H7 (cell line): Measurements from ENCODE around the gene DDX39B. TPM values are rescaled to one million over a fixed set of nuclear protein-coding genes. Genes with fewer than 3 reads are reported as not detected.

Experiments
- DNase-seq: peaks from one replicate; pipeline ENCODE4 v3.0.0; 2012
- H3K27me3 ChIP-seq: 2 replicates; pipeline ENCODE4 v1.6.0; 2011; ENCODE audit warnings: mild to moderate bottlenecking, low read length; ENCODE audit not compliant: control insufficient read depth, insufficient read depth
- H3K36me3 ChIP-seq: replicated peaks from 2 replicates; pipeline ENCODE4 v1.5.1; 2011; ENCODE audit warnings: low read length; ENCODE audit not compliant: control insufficient read depth, insufficient read depth
- H3K4me3 ChIP-seq: 2 replicates; pipeline ENCODE4 v1.5.1; 2011; ENCODE audit warnings: low read depth, mild to moderate bottlenecking, control low read depth, low read length, moderate library complexity; ENCODE audit not compliant: insufficient read depth
- total RNA-seq: library from RNA; depleted of rRNA; stranded (reverse); fragments of >200 nt; shearing (Covaris generic); gene quantifications from 2 replicates; pipeline ENCODE4 v1.2.3, GENCODE V29; 2014

DDX39B gene
- total RNA-seq, 1 experiment from 2014 or later = 872 TPM

DNA sequence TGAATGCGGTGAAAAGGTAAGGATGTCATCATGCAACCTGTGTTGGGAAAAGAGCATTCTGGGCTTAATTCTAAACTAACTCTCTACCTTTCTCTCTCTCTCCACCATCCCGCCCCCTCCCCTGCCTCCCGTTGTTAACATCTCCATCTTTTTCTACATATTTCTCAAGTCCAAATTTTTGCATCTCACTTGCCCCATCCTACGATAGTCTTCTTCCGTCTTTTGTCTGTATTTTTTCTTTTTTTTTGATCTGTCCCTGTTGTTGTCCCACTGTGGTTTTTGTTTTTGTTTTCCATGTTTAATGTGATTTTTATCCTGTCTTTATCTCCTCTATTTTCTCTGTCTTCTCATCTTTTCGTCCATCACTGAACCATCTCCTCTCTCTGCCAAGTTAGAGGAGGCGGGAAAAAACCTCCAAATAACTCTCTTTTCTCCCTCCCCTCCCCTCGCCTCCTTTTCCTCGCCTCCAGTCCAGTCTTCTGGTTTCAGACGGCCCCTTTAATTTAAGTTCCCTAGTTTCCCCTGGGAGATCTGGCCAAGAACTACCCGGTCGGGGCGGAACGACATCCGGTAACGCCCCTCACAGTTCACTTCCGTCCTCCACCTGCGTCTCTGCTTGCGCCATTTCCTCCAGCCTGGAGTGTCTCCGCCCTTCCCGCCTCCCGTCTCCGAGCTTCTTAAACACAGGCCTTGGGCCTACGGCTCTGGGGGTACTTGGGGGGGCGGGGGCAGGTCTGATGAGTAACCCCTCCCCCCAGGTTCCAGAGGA lies 5.3 kb upstream of the DDX39B start, which contains the start of gene NFKBIL1:
Gene NFKBIL1, plus strand, starts transcription at position 651 of the 769 bp plus-strand sequence. Its CDS starts 87 bp downstream, at position 738.
- Histone ChIP-seq H3K36me3 (peaks cover 4% of the 10 kb centered on the region), H3K27me3 (no peaks in the 10 kb centered on the region), H3K4me3 (peak within 1 kb of the TSS; percentile 58)
- DNase-seq = peak; percentile 92

DNA sequence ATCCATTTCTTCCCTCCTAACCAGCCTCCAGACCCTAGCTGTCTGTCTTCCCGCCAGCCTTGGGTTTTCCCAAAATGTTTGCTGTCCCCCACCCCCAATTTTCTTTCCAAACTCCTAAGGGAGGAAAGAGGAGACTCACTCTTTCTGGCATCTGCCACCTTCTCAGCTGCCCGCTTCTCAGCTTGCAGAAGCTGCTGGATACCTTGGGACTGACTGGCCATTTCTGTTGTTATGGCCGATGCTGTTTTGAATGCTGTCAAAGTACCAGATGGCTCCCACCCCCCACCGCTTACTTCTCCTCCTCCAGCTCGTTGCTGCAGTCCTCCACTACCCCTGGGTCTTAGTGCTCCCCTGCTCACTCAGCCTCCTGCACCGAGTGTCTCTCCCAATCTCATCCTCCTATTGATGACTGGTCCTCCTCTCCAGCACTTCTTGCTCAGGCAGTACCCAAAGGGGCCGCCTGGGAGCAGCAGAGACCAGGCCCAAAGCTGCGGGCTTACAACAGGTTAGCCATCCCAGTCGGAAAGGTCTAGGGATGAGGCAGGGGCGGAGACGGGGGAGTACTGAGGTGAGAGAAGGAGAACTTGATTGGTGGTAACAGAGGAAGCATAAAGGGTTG lies 4.6 kb upstream of the DDX39B start, which contains the start of gene ATP6V1G2:
Gene ATP6V1G2, minus strand, starts transcription at position 270 of the 619 bp plus-strand sequence. Its CDS starts 49 bp downstream, at position 221.
- H3K4me3 ChIP-seq = peak within 1 kb of the TSS; percentile 58
- peaks cover 4% of the 10 kb centered on the region for H3K36me3 ChIP-seq
- no peaks in the 10 kb centered on the region for H3K27me3 ChIP-seq
- peak; percentile 86 for DNase-seq

DNA sequence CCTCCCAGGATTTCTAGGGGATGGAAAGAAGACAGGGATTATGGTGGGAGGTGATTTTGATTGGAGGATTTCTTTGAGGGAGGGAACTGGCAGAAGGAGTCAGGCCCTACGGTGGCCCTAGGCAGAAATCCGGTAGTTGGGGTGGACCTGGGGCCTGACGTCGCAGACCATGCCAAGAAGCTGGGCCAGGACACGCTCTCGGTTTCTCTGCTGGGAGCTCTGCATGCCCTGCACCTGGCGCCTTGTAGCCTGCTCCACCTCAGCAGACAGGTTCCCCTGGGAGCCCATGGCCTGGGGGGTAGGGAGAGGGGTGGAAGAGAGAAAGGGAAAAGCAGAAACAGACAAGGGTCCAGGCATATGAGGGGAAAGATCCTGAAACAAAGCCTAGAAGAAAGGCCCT lies 3.5 kb upstream of the DDX39B start:
- Histone ChIP-seq H3K36me3 (peaks cover 5% of the 10 kb centered on the region), H3K4me3 (no peak overlapping the region), H3K27me3 (no peaks in the 10 kb centered on the region)
- no peak for DNase-seq

DNA sequence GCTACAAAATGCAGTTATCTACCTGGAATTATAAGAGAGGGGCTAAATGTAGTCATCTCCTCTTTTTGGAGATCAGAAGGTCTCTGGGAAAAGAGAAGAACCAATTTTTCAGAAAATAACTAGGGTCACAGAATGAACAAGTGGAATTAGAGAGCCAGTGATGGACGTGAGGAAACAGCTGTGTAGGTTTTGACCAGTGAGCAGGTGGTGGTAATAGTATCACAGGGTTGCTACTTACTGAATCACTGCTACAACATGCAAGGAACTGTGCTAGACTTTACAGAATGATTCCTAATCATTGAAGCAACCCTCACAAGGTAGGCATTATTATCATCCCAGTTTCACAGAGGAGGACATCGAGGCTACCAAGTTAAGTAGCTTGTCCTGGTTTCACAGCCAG lies 2.9 kb upstream of the DDX39B start:
- DNase-seq = no peak
- no peak overlapping the region for H3K4me3 ChIP-seq
- H3K36me3 ChIP-seq = peaks cover 11% of the 10 kb centered on the region
- H3K27me3 ChIP-seq = no peaks in the 10 kb centered on the region

DNA sequence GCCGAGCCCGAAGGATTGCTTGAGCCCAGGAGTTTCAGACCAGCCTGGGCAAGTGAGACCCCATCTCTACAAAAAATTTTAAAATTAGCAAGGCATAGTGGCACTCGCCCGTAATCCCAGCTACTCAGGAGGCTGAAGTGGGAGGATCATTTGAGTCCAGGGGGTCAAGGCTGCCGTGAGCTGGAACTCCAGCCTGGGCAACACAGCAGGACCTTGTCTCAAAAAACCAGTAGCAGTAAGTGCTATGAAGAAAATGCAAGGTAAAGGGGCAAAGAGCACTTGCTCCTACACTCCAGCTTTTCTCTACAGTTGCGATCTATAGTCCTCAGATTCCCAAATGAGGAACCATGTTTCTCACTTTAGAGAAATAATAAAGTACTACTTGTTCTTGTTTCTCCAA lies 1.8 kb upstream of the DDX39B start:
- no peak overlapping the region for H3K4me3 ChIP-seq
- no peak for DNase-seq
- no peaks in the 10 kb centered on the region for H3K27me3 ChIP-seq
- H3K36me3 ChIP-seq = peaks cover 19% of the 10 kb centered on the region

DNA sequence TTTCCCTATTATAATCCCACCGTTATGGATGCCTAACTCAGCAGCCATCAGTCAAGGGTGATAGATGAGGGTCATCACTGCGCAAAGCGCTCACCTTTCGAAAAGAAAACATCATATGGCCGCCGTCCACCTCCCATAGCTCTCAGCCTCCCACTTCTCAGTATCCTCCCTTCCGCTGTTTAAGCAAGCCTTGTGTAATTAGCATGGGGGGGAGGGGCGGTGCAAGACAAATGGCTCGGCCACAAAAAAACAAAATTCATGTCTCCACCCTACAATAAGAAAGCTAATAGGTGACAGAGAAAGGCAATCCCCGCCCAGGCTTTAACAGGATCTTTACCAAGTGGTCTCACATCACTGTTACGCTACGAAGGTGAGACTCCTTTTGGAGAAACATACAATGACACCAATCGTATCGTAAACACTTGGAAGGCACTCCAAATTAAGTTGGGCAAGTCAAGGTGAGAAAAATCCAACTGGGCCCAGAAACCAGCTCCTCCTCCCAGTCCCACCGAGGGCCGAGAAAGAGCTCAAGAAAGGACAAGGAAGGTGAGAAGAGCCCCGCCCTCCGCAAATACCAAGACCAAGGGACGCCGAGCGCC lies 645 bp downstream of the DDX39B start:
- peak; percentile 54 for DNase-seq
- Histone ChIP-seq H3K4me3 (peak overlapping the region; percentile 93), H3K36me3 (peaks cover 36% of the 10 kb centered on the region), H3K27me3 (no peaks in the 10 kb centered on the region)

DNA sequence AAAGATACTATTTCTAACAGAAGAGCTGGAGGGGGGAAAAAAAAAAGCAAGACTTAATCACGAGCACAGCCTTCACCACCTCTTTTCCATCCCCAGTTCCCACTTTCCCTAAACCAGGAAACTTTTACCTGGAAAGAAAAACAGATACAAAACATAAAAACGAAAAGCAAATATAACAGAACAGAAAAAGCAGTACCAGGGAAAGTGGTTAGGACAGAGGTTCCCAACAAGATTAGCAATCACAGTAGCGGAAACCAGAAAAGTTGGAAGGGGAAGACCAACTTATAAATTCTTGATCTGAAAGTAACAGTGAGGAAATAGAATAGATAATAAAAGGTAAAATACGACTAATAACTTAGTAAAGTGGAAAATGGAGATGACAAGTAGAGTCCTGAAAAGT lies 1.2 kb downstream of the DDX39B start:
- DNase-seq = no peak
- peak overlapping the region; percentile 93 for H3K4me3 ChIP-seq
- peaks cover 41% of the 10 kb centered on the region for H3K36me3 ChIP-seq
- no peaks in the 10 kb centered on the region for H3K27me3 ChIP-seq

DNA sequence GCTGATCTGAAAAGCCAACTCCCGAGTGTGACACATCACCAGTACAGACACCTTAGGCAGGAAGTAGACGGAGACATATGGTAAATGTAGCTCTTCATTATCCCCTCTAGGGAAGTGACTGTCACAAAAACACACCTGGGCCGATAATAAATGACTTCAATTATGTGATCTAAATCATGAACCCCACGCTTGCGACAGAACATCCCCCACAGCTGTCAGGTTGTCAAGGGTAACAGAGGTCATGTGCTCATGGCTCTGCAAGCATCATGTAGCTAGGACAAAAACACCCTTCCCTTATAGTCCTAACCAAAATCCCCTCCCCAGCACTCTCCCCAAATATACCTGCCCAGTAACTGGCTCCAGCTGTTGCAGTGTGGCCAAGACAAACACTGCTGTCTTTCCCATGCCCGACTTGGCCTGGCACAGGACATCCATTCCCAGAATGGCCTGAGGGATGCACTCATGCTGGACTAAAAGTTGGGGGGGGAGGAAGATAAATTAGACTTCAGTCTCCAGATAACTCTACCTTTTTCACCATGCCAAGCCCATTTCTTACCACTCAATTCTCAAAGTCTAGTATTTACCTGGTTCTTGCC lies 2.9 kb downstream of the DDX39B start:
- Histone ChIP-seq H3K27me3 (no peaks in the 10 kb centered on the region), H3K36me3 (peaks cover 56% of the 10 kb centered on the region), H3K4me3 (no peak overlapping the region)
- no peak for DNase-seq

DNA sequence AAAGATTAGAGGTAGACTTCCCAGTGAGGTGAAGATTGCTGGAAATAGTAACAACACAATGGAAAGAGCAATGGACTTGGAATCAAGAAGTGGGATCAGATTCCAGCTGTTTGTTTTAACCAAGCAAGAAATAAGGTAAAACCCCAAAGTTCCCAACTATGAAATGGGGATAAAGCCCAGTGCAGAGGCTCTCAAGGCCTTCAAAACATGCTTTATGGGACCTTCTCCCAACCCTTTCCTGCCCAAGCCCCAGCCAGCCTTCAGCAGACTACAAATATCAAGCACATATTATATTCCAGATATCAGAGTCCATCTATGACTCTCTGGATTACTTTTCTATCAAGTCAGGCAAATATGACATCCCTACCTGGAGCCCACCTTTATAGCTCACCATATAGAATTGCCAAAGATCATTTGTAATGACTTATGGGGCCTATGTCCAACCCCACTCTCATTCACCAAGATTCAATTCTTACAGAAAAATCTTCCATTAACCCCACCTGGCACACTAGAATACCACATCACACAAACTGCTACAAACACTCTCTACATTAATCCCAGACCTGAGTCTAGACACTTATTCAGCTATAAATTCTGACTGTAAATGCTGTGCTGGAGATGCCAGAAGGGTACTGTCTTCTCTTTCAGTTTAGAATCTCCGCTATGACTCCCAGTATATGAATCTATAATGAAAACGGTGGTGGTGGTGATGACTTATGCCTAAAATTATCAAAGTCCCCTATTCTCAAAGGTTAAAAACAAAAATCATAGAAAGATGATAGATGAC lies 6.1 kb downstream of the DDX39B start:
- H3K27me3 ChIP-seq = no peaks in the 10 kb centered on the region
- peaks cover 82% of the 10 kb centered on the region for H3K36me3 ChIP-seq
- no peak for DNase-seq
- no peak overlapping the region for H3K4me3 ChIP-seq

DNA sequence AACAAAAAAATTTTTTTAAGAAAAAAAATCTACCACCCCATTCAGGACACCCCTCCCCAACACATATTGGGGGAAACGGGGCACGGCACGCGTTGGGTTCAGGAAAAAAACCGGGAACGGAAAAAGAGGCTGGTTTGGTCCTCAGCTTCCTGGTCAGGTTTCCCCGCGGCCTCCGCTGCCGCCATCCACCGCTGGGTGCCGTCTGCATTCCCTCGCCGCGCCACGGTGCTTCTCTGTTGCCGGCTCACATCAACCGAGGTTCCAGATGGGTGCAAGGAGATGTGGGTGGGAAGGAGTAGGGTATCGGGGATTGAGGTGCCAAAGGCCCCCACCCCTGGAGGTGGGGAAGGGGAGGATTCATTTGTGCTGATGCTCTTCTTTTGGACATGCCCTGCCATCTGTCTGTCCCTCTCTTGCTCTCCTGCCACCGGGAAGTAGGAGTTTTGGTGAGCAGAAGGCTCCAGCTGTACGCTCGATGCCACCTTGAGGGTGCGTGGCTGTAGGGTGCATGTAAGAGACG lies 7.2 kb downstream of the DDX39B start:
- Histone ChIP-seq H3K4me3 (no peak overlapping the region), H3K27me3 (no peaks in the 10 kb centered on the region), H3K36me3 (peaks cover 80% of the 10 kb centered on the region)
- DNase-seq = no peak

DNA sequence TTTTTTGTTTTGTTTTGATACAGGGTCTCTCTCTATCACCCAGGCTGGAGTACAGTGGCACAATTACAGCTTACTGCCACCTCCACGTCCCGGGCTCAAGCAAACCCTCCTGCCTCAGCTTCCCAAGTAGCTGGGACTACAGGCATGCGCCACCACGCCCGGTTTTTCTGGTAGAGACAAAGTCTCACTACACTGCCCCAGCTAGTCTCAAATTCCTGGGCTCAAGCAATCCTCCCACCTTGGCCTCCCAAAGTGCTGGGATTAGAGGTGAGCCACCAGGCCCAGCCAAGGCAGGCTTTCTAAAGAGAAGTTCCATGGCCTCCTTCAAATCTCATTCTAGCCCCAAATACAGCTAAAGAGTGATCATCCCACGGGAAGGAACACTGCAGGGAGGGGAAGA lies 7.8 kb downstream of the DDX39B start:
- DNase-seq = no peak
- Histone ChIP-seq H3K27me3 (no peaks in the 10 kb centered on the region), H3K4me3 (no peak overlapping the region), H3K36me3 (peaks cover 74% of the 10 kb centered on the region)

DNA sequence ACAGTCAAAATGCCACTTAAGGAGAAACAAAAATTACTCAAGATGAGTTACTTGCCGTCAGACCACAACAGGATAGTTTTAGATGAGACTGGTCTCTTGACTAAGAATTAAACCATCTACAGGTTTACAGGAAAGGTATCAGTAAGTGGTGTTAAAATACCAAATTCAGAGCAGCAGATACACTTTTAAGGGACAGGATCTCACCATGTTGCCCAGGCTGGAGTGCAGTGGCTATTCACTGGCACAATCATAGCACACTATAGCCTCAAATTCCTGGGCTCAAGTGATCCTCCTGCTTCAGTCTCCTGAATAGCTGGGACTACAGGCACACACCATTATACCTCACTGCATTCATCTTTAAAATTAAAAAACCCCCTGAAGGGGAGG lies 8.4 kb downstream of the DDX39B start:
- no peak for DNase-seq
- Histone ChIP-seq H3K27me3 (no peaks in the 10 kb centered on the region), H3K36me3 (peaks cover 69% of the 10 kb centered on the region), H3K4me3 (no peak overlapping the region)

DNA sequence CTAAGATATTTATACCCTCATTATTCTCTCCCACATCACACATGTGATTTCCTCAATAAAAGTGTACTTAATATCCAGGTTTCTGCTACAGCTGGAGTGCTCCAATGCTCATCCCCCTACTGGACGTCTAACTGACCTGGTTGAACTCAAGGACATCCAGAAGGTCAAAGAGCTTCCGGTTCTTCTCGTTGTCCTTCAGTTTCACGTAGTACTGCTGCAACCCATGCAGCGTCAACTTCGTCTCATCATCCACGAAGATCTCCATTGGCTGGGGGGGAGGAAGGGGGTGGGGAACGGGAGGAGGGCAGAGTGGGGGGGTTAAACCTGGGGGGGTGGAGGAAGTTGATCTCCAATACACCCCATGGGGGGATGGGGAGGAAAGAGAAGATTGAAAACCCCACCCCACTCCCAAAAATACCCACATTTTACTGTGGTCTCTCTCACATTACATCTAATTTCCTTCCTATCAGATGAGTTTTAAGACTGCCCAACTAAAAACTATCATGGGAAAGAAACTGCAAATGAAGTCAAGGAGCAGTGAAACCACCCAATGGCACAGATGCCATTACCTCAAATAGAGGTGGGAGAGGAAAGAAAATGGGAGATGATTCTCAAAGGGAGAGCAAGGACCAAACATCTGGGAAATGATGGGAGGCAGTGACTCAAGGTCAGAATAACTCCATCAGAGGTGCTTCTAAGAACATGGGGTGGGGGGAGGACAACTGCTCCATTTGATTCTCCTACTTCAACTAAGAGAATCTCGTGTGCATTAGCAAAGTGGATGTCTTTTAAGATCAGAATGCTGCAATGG lies 9.0 kb downstream of the DDX39B start:
- no peak for DNase-seq
- H3K4me3 ChIP-seq = no peak overlapping the region
- H3K36me3 ChIP-seq = peaks cover 63% of the 10 kb centered on the region
- H3K27me3 ChIP-seq = no peaks in the 10 kb centered on the region
